Measurements from ENCODE around the gene HIVEP3. TPM values are rescaled to one million over a fixed set of nuclear protein-coding genes. Genes with fewer than 3 reads are reported as not detected.
"Not testable (repeated sequence)": the region's sequence is repeated elsewhere in the genome, so short reads cannot be mapped to it uniquely, and the experiment has no call there.

The HIVEP3 gene
- total RNA-seq, 1 experiment from 2014 or later, result 0.55 TPM

DNA sequence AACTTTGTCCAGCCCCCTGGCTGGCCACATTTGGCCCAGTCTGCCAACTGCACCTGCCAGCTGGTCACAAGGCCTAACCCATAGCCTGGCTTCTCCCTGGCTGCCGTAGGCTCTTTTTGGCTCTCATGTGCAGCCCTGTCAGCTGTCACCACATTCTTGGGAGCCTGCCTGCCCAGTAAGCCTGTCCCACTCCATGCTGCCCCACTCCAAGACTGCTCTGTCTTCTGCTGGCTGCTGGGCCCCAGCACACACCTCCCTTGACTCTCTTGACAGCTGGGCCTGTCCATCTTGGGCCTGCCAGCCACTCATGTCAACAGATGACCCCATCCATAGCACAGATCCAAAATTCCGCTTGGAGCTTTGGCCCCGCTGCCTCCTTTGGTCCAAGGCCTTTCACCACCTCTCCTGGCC, 360.0 kb downstream of the HIVEP3 start (continued):
- TF ChIP-seq, protein P1, sequence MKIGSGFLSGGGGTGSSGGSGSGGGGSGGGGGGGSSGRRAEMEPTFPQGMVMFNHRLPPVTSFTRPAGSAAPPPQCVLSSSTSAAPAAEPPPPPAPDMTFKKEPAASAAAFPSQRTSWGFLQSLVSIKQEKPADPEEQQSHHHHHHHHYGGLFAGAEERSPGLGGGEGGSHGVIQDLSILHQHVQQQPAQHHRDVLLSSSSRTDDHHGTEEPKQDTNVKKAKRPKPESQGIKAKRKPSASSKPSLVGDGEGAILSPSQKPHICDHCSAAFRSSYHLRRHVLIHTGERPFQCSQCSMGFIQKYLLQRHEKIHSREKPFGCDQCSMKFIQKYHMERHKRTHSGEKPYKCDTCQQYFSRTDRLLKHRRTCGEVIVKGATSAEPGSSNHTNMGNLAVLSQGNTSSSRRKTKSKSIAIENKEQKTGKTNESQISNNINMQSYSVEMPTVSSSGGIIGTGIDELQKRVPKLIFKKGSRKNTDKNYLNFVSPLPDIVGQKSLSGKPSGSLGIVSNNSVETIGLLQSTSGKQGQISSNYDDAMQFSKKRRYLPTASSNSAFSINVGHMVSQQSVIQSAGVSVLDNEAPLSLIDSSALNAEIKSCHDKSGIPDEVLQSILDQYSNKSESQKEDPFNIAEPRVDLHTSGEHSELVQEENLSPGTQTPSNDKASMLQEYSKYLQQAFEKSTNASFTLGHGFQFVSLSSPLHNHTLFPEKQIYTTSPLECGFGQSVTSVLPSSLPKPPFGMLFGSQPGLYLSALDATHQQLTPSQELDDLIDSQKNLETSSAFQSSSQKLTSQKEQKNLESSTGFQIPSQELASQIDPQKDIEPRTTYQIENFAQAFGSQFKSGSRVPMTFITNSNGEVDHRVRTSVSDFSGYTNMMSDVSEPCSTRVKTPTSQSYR (CRISPR knock-in tag; IDR thresholded peaks at IDR 0.05), result no peak
- TF ChIP-seq MAX (CRISPR knock-in tag; IDR thresholded peaks at IDR 0.05) (no peak), CREM (CRISPR knock-in tag; IDR thresholded peaks at IDR 0.05) (no peak), ZNF121 (CRISPR knock-in tag; IDR thresholded peaks at IDR 0.05) (no peak), RELA (CRISPR knock-in tag; IDR thresholded peaks at IDR 0.05; ENCODE audit: borderline replicate concordance) (no peak), ZNF425 (CRISPR knock-in tag; conservative IDR thresholded peaks at IDR 0.05) (no peak)

DNA sequence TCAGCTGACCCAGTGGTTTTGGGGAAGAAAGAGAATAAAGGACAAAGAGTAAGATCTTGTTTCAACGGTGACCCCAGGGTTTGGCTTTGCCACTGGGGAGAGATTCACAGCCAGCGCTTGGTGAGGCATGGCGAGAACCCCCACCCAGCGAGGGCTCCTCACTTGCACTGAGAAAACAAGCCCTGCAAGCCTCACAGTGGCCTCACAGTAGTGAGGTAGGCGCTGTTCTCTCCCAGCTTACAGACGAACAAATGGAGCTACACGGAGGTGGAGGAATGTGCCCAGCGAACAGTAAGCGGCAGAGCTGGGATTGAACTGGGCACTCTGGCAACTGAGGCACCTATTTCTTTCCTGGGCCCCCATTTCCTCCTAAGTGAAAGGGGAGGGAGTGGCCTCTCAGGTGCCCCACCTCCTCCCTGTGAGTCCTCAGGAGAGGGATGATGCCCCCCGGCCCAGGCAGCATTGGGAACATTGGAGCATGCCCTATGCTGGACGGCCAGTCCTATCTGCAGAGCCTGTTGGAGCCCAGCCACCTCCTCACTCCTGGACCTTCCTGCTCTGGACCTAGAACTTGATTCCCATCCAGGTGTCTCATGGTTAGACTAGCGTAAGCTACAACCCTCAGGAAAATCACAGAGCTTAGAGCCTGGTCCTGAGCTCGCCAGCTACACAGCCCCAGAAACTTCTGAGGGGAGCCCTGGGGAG, 360.8 kb downstream of the HIVEP3 start:
- Mint-ChIP-seq H3K36me3 (peaks cover 7% of the 10 kb centered on the region), H3K27ac (no peak overlapping the region), H3K9me3 (peaks cover 35% of the 10 kb centered on the region), H3K4me1 (no peaks in the 10 kb centered on the region), H3K27me3 (ENCODE audit: low read depth) (peaks cover 12% of the 10 kb centered on the region), H3K4me3 (no peak overlapping the region)
- DNase-seq (ENCODE audit: low spot score) (no peak), ATAC-seq (no peak)
- ChIA-PET CTCF (interaction anchor here (0.7 kb wide), 1 partner anchor 42 kb away, joined by 3 read pairs; no protein-coding TSS in a partner anchor), POLR2A (no interaction called here)
- TF ChIP-seq ZNF121 (CRISPR knock-in tag; IDR thresholded peaks at IDR 0.05) (no peak), MAX (CRISPR knock-in tag; IDR thresholded peaks at IDR 0.05) (no peak)

GRCh38 chr1:41554746-41555145, 364.0 kb downstream of the HIVEP3 start:
- DNase-seq (ENCODE audit: low spot score); H3K4me1 Mint-ChIP-seq; H3K36me3 Mint-ChIP-seq; H3K4me3 Mint-ChIP-seq; ATAC-seq; POLR2A ChIA-PET; H3K27ac Mint-ChIP-seq: not testable (repeated sequence)
- Mint-ChIP-seq H3K9me3 (peaks cover 50% of the 10 kb centered on the region), H3K27me3 (ENCODE audit: low read depth) (peaks cover 22% of the 10 kb centered on the region)
- CTCF ChIA-PET, result interaction anchor here (1.0 kb wide), 1 partner anchor 39 kb away, joined by 3 read pairs; no protein-coding TSS in a partner anchor

- Mint-ChIP-seq H3K27me3 (ENCODE audit: low read depth) (peaks cover 11% of the 10 kb centered on the region; the same call in 1 of the 2 replicates), H3K4me3 (no peak overlapping the region), H3K27ac (no peak overlapping the region), H3K9me3 (peaks cover 25% of the 10 kb centered on the region), H3K36me3 (no peaks in the 10 kb centered on the region), H3K4me1 (no peaks in the 10 kb centered on the region)
- DNase-seq (ENCODE audit: low spot score), result no peak
- CTCF ChIA-PET, result interaction anchor here (1.9 kb wide), 1 partner anchor 26 kb away, joined by 8 read pairs; no protein-coding TSS in a partner anchor
- POLR2A ChIA-PET, result no interaction called here
- no peak for ATAC-seq
- no peak for TF ChIP-seq AFF4 (CRISPR knock-in tag; IDR thresholded peaks at IDR 0.05; ENCODE audit: borderline replicate concordance)
- no peak for TF ChIP-seq NR1H2 (CRISPR knock-in tag; IDR thresholded peaks at IDR 0.05)
- no peak for TF ChIP-seq CREM (CRISPR knock-in tag; IDR thresholded peaks at IDR 0.05)
- no peak for TF ChIP-seq ELF4 (CRISPR knock-in tag; IDR thresholded peaks at IDR 0.05; ENCODE audit: low read depth)
- no peak for TF ChIP-seq ATF6 (CRISPR knock-in tag; IDR thresholded peaks at IDR 0.05)
- TF ChIP-seq SOX15 (CRISPR knock-in tag; IDR thresholded peaks at IDR 0.05), result no peak
- no peak for TF ChIP-seq MLX (CRISPR knock-in tag; IDR thresholded peaks at IDR 0.05)
Measured at GRCh38 chr1:41547781-41548560, 370.8 kb downstream of the HIVEP3 start.

Measured in WTC11 (cell line).